Stimulated activated CD8-positive, alpha-beta memory T cell treated with anti-CD3 and anti-CD28 coated beads, Interleukin-15, amount 100 ng/mL, for 1 hour (primary cell): Measurements from ENCODE around the gene PCLO.

Source experiments
- DNase-seq: peaks from one replicate; pipeline ENCODE4 v3.0.0-alpha.2; 2020; ENCODE audit warnings: low read depth

PCLO gene

DNA sequence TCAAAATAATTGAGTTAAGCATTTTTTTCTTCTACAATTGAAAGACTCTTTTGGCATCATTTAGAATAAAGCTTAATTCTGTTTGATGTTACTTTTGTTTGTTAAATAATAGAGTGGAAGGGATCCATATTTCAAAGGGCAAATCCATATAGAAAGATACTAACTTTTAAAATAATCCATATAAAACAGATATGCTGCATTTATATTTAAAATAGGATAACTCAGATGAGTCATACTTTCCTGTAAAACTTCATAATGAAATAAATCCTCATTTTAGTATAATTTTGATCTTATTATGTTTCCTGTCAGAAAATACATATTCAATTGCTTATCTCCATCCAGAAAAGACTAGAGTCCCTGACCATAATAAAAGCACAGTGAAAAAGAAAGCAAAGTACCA lies 323.6 kb downstream of the PCLO start:
- no peak for DNase-seq

DNA sequence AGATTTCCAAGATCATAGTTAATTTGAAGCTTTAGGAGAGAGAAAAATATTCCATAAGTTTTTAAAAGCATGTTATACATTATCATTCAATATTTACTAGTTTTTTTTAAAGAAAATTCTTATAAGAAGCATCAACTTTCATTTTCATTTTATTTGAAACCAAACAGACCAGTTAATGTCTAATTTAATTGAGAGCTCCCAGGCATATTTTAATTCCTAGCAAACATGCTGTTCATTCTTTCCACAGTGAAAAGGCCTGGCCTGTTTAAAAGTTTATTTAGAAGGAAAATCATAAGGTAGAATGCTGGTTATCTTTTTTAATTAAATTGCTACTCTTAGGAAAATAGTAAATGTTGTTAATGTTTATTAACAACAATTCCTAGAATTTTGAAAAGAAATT lies 324.4 kb downstream of the PCLO start:
- DNase-seq = no peak

DNA sequence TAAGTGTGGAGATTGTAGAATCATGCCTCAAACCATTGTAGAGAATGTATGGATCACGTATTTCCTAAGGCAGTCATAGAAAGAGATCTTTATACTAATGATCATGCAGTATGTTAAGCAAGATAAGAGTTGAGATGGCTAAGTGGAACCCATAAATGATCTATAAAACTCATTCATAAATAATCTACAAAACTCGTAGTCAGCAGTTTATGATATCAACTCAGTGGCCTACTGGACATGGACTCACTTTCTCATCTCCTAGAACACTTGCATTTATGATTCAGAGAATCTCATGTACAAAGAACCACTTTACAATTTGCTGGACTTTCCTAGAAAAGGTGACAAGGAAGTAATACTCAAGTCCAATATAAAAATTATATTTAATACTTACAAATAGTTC lies 339.6 kb downstream of the PCLO start:
- no peak for DNase-seq

DNA sequence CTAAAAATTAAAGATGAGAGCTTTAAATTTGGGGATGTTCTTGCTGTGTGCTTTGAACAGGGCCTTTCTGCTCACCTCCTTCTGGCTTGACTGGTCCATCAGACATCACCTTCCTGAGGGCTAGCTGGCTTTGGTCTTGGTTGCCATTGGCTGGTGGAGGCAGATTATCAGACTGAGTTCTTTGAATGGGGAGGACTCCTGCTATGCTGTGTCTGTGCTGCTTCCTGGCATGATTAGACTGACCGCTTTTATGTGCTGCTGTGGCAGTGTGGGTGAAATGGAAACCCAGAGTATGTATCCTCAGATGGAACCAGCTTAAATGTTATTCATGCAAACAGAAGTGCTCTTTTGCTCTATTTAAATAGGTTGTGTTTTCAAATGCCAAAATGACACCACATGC lies 341.6 kb downstream of the PCLO start:
- no peak for DNase-seq

DNA sequence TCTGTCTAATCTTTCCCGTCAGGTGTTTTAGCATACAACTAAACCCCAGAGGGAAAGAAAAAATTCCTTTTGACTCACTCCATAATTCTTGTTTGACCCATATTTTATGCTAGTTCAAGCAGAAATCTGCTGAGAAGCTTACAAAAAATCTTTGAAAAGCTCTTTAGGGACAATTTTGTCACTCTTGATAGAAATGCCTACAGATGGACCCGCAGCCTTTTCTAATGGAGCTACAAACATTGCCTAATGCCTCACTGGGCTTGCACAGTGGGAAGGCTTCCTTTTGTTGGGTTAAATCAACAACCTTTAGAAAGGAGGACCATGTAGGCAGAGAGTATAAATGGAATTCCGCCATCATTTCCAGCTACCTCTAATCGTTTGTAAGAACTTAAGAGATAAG lies 344.5 kb downstream of the PCLO start:
- DNase-seq = no peak

DNA sequence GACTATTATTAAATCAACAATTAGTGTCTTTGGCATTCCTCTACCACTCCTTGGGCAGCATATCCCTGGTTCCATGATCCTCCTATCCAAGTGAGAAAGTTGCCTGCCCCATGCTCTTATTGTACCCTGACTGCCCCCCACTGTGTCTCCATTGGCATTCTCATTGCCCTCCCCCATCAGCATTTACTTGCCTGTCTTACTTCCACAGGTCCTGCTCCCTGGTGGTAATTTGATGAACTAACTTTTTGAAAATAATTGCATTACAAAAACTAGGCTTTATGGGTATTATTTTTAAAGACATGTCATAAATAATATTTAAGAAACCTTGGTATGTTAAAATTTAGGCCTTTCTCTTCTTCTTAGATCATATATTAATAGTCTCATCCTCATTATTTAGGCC lies 346.4 kb downstream of the PCLO start:
- DNase-seq = no peak

DNA sequence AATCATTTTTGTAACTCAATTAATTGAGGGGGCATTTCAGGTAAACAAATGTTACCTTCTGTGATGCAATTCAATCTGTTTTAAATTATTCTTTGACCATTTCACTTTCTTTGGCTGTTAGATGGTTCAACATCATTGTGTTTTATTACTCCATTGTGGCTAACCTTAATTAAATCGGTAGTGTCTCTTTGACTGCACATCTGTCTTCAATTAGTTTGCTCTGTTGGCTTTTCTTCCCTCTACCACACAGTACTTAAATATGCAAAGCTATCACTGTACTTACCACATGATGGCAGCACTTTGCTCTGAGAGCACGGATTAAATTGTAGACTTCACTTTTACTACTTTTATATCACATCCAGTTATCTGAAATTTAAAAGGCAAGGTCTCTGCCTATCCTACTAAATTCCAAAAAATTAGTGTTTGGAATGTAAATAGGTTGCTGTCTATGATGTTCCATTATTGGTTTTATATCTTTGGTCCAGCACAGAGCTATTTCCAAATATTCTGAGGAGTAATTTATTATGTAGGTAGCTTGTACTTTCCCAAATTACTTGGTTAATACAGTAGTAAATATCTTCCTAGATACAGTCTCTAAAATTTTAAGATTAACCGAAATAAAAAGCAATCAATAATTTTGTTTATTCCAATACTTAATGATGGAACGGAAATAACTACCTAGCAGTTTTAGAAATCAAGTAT lies 352.0 kb downstream of the PCLO start:
- no peak for DNase-seq

DNA sequence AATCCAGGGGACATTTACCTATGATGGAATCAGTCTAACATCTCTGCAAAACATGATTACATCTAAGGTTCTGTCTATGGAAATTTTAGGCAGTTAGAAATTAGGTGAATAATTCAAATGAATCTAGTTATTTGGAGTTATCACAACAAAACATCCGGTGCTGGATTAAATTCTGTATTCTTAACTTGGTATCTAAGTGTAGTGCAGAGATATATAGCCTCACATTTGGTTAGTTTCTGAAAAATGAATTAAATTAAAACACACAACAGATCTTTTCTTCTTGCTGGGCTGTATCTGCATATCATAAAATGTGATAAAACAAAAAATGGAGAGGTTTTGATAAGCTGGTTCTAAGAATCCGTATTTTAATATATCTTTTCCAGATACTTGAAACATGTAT lies 354.1 kb downstream of the PCLO start:
- no peak for DNase-seq

DNA sequence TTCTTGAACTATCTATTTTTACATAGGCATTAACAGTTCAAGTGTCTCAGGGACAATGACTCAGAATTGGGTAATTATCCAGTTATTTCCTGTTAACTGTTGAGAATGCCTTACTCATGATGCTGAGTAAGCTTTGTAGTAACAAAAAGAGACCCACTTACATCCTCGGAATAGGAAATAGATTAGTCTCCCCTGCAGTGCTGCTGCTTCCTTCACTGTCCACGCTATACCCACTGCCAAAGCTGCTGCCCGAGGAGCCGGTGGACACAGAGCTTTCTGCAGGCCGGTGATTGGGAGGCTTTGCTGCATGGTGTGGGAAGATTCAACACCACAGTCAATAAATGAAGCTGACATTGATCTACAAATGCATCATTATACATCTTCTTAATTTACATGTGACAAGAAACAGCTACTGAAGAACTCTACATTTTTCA lies 357.1 kb downstream of the PCLO start:
- no peak for DNase-seq

DNA sequence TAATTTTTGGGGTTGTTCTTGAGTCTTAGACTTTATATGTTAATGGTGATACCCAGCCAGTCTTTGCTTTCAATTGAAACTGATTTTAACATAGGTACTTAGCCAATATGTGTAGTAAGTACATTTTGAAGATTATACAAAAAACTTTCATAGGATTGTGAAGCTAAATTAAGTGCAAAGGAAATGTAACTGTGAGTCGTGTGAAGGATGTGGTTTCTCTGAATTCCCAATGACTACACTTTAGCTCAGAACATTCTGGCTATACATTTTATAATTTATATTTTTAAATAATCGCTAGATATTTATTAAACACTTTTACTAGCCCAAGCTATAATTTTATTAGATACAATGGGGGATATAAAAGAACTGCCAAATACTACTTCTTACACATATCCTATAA lies 359.3 kb downstream of the PCLO start:
- no peak for DNase-seq

DNA sequence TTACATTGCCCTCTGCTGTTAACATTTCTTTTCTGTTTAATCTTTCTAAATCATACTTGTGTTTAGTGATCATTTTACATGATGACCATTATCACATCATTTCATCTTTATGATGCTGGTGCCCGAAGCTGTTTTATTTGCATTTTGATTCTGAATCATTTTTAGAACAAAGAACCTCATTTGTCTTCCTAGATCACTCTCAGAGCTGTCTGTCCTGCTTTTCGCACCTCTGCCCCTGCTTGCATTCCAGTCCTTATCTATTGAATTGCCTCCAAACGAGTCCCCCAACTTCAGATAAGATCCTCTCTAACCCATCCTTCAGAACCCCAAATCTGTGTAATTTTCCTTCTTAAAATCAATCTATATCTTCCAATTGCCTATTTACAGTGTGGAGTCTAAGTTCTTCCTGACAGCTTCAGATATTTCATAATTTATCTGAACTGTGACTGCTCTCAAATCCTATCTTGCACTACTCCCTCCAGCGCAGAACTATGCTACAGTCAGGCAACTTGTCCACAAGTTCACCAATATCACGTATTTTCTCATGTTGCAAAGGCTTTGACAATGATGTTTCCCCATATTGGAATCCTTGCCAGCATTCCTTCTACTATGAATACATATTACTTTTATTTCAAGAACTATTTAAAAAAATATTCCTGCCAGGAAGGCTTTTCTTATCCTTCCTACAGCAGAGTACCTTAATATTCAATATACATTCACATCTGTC lies 372.6 kb downstream of the PCLO start:
- DNase-seq = no peak

DNA sequence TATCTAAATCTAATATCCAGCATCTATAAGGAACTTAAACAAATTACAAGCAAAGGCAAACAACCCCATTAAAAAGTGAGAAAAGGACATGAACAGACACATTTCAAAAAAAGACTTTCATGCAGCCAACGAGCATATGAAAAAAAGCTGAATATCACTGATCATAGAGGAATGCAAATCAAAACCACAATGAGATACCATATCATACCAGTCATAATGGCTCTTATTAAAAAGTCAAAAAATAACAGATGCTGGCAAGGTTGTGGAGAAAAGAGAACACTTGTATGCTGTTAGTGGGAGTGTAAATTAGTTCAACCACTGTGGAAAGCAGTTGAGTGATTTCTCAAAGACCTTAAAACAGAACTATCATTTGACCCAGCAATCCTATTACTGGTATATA lies 384.7 kb downstream of the PCLO start:
- DNase-seq = no peak

DNA sequence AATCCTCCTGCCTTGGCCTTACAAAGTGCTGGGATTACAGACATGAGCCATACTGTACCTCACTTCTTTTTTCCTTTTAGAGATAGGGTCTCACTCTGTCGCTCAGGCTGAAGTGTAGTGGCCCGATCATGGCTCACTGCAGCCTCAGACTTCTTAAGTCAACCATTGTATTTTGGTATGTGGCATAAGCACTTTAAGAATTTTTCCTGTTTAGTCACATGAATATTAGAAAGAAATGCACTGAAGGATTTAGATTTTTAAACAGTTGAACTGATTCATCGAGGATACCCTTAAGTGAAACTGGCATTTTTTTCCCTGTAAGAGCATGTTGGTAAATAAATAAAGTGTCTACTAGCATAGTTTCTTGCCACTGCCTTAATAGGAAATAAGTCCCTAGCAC lies 399.8 kb downstream of the PCLO start:
- DNase-seq = no peak

DNA sequence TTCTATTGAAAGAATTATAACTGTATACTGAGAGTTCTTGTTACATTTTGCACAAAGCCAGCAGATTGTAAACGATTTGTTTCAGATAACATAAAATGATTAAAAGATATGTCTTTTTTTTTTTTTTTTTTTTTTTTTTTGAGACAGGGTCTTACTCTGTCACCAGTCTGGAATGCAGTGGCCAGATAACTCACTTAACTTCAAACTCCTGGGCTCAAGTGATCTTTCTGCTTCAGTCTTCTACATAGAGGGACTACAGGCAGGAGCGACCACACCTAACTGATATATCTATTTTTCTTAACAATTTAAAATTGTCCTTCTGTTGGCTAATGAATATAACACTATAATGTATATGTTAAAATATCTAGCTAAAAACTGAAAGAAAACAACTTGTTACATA lies 401.9 kb downstream of the PCLO start:
- no peak for DNase-seq

DNA sequence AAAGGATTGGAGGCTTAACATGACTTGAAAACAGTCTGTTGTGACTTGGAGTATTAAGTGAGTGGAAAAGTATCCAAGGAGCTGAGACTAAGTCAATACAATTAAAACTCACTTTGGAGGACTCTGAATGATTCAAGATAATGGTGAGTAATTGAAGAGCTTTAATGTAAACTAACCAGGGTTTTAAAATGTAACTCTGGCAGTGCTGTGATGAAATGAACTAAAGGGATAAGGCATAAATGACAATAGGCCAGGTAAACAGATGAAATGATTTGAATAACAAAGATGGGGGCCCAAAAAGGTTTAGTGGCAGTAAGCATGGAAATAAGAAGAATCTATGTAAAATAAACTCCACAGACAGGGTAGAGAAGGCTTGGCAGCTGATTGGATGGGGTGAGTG lies 402.6 kb downstream of the PCLO start:
- DNase-seq = no peak

DNA sequence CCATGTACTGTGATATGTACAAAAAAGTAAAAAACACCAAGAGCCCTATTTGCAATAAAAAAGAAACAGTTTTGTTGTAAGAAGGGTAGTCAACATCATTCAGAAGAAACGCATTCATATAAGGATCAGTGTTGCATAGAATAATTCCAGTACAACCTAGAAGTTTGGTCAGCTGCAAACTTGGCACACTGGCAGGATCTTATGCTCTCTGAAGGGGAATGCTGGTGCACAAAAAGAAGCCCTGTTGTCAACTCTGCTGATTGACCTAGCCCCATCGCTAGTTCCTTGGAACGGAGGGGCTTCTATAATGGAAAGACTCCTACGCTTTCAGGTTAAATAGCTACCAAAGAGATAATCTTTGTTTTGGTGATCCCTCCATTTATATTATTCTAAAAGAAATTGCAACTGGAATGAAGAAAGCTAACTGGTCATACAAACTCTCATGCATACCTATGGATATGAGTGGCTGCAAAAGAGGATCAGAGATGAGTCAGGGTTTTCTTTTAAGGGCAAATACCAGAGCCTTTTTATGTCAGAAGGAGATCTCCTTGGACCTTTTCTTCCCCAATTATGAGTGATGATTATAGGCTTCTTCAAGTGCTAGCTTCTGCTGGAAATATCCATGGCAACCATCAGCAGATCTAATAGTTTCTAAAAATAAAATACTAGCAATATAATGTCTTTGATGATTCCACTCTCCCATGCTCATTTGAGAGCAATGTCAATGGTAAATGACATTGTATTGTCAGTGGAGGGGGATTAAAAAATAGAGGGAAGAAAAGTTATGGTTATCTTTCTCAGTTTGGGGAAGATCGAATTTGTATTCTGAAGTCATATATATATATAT lies 406.8 kb downstream of the PCLO start:
- no peak for DNase-seq

DNA sequence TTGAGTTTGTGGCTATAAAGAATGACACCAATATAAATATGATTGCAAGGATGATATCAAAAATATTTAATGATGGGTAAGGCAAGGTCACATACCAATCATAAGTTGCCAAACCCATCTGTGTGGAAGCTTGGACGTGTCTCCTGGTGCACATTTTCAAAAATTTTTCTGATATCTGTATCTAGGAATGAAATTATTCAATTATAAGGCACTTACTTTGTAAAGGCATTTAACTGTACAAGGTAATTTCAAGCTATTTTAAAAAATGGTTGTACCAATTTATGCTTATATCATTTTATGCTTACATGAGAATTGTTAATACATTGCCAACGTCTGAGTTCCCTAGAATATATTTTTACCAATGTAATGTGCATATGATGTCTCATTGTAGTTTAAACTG lies 412.7 kb downstream of the PCLO start:
- no peak for DNase-seq

DNA sequence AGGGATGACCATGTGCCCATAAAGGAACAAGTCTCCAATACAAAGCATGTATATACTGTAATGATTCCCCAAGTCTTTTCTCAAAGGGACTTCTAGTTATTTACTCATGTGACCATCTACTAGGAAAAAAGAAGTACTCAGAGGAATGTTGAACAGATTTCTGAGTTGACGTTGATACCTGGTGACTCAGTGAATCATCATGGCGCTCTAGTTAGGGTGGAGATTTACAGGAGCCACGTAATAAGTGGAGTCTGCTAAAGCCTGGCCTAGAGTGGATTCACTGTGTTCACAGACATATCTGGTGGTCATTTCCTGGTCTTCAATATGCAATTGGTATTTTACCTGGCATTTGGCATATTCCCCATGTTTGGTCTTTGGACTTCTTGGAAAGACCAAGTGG lies 416.9 kb downstream of the PCLO start:
- no peak for DNase-seq

DNA sequence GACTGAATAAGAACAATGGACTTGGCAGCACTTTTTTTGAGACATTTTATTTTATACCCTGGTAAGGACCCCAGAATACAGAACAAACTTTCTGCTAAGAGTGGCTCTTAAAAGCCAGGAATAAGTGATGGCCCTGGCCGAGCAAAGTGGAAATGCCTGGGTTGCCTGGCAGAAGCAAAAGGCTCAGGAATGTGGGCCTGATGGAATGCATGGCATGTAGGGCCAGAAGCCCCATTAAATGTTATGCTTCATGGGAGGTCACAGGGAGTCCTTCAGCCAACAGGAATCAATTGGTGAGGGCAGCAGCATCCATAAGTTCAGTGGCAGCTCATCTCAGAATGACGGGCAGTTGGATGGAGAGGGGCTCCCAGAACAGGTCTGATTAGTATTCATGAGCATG lies 417.6 kb downstream of the PCLO start:
- no peak for DNase-seq

DNA sequence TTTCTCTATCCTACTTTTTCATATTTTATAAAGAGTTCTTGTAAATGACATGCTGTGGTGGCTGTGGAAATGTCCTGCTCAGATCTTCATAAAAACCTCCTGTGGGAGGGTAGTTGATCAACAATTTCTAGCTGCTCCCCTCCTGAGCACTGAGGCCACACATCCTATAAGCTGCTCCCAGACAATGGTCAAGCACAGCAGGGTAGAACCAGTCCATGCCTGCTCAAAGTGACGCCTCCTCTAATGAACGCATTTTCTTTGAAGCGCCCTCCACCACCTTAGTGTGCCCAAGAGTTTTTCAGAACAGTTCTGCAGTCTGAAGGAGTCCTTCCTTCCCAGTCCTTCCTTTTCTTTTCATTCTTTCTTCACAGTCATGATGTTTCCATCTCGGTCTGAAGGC lies 420.5 kb downstream of the PCLO start:
- no peak for DNase-seq

DNA sequence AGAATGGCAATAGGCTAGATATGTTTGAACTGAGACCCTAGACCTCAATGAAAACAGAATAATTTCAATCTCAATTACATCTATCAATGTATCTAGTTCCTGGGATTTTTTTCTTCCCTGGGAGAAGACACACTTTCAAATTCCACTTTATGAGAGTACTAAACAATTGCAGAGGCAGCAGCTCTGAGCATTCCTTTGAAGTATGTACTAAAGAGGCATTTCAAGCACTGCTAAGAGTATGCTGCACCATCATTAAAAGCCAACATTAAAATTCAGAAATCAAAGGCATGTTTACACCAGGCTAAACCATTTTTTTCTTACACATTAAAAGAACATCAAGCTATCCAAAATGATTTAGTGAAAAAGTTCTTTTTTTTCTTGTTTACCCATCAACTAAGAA lies 421.2 kb downstream of the PCLO start:
- no peak for DNase-seq

DNA sequence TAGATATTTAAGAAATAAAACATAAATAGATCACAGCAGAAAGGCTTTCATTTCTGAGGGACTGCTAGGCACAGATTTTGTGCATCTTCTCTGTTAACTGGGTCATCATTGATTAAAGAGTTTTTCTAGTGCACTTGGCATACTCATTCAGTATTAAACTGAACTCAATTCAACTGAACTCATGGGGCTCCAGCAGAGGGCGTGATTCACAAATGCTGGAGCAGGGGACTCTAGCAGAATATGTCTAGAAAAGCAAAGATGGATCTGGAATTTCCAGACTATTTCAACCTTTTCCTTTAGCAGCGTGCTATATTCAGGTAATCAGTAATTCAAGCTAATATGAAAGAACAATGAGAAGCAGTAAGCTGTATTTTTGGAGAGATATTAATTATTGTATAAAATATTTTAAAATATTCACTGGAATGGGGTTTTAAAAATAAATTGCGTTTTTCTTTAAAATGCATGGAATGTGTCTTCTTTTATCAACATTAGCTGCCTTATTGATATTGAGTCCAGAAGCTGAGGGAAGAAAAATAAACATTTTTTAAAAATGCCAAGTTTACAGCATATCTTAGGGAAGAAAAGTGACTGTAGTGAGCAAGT lies 422.3 kb downstream of the PCLO start:
- DNase-seq = no peak

DNA sequence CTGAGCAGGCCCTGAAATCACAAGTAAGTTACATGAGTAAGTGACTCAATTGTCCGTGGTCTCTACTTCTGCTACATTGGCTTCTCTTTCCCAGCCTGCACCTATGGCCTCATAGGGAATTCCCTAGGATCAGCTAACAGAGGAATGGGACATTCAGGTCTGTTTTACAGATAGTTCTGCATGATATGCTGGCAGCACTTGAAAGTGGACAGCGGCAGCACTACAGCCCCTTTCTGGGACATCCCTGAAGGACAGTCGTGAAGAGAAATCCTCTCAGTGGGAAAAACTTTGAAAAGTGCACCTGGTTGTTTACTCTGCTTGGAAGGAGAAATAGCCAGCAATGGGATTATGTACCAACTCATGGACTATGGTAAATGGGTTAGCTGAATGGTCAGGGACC lies 426.1 kb downstream of the PCLO start:
- no peak for DNase-seq
